Activated B cell treated with CpG ODN at 0.5 μM for 24 hours (primary cell): Measurements from ENCODE around the gene ARL13B. TPM values are rescaled to one million over a fixed set of nuclear protein-coding genes. Genes with fewer than 3 reads are reported as not detected.

Experiments
- ATAC-seq: fragments of 200-7000 bp; cut with Tn5 transposase; one replicate; pipeline ENCODE4 v1.10.0; 2021; ENCODE audit warnings: low read depth, mild to moderate bottlenecking, moderate library complexity
- CTCF ChIA-PET: fragments of 350-600 bp; sonication (Branson Sonifier 250); formaldehyde crosslinking; loops from one replicate; lab custom pipeline; 2021; ENCODE audit warnings: antibody characterized with exemption; lab: Charles Lee
- POLR2A ChIA-PET: fragments of 350-600 bp; sonication (Branson Sonifier 250); formaldehyde crosslinking; loops from one replicate; lab custom pipeline; 2021; ENCODE audit warnings: antibody characterized with exemption; lab: Charles Lee
- DNase-seq: peaks from one replicate; pipeline ENCODE4 v3.0.0; 2022
- H3K27ac Mint-ChIP-seq: one replicate; pipeline ENCODE4 v1.8.0; 2020; ENCODE audit warnings: mixed read lengths
- H3K27me3 Mint-ChIP-seq: one replicate; pipeline ENCODE4 v1.8.0; 2021; ENCODE audit warnings: mixed read lengths
- H3K36me3 Mint-ChIP-seq: one replicate; pipeline ENCODE4 v1.8.0; 2021; ENCODE audit warnings: low read depth, mixed read lengths
- H3K4me1 Mint-ChIP-seq: one replicate; pipeline ENCODE4 v1.8.0; 2021; ENCODE audit warnings: mixed read lengths
- H3K4me3 Mint-ChIP-seq: one replicate; pipeline ENCODE4 v1.8.0; 2020; ENCODE audit warnings: mild to moderate bottlenecking, mixed read lengths
- H3K9me3 Mint-ChIP-seq: one replicate; pipeline ENCODE4 v1.8.0; 2020; ENCODE audit warnings: mixed read lengths
- CTCF ChIP-seq: fragments of 200-600 bp; IDR thresholded peaks from one replicate; pipeline ENCODE4 v1.8.0; 2022; ENCODE audit warnings: antibody characterized with exemption, mild to moderate bottlenecking
- intact Hi-C: fragments of 100-400 bp; cut with micrococcal nuclease; formaldehyde crosslinking; loops from one replicate; pipeline ENCODE4 v1.15.1; 2024
- total RNA-seq: library from RNA; stranded (reverse); gene quantifications from 2 replicates; pipeline ENCODE4 v1.2.3, GENCODE V29; 2022

The ARL13B gene
- total RNA-seq, 1 donor from 2014 or later = 12.1 TPM

GRCh38 chr3:94092086-94092485 lies 112.1 kb downstream of the ARL13B start:
- no peak for DNase-seq
- Mint-ChIP-seq H3K9me3 (no peaks in the 10 kb centered on the region), H3K27me3 (no peaks in the 10 kb centered on the region), H3K4me1 (no peaks in the 10 kb centered on the region), H3K36me3 (peaks cover 75% of the 10 kb centered on the region), H3K4me3 (no peak overlapping the region), H3K27ac (no peak overlapping the region)
- POLR2A ChIA-PET = no interaction called here
- intact Hi-C loops = no loop called here
- TF ChIP-seq CTCF = no peak
- CTCF ChIA-PET = interaction anchor here (1.2 kb wide), 1 partner anchor 23 kb away, joined by 3 read pairs; no protein-coding TSS in a partner anchor
- ATAC-seq = no peak

- Mint-ChIP-seq H3K4me3 (no peak overlapping the region), H3K27ac (no peak overlapping the region)
- intact Hi-C loops = no loop called here
Measured at GRCh38 chr3:94093151-94093550, 113.2 kb downstream of the ARL13B start.

GRCh38 chr3:94095111-94095510 lies 115.2 kb downstream of the ARL13B start:
- intact Hi-C loops = no loop called here
- POLR2A ChIA-PET = no interaction called here
- no peaks in the 10 kb centered on the region for H3K27me3 Mint-ChIP-seq
- no peaks in the 10 kb centered on the region for H3K9me3 Mint-ChIP-seq
- no peak overlapping the region for H3K4me3 Mint-ChIP-seq
- no peaks in the 10 kb centered on the region for H3K4me1 Mint-ChIP-seq
- H3K36me3 Mint-ChIP-seq = peaks cover 78% of the 10 kb centered on the region
- CTCF ChIA-PET = no interaction called here
- no peak for TF ChIP-seq CTCF
- H3K27ac Mint-ChIP-seq = no peak overlapping the region
- ATAC-seq = no peak
- DNase-seq = no peak

More at GRCh38 chr3:94093151-94093550, 113.2 kb downstream of the ARL13B start:
- ChIA-PET POLR2A (no interaction called here), CTCF (no interaction called here)
- DNase-seq (no peak), ATAC-seq (no peak)
- H3K9me3 Mint-ChIP-seq = no peaks in the 10 kb centered on the region
- H3K27me3 Mint-ChIP-seq = no peaks in the 10 kb centered on the region
- peaks cover 76% of the 10 kb centered on the region for H3K36me3 Mint-ChIP-seq
- H3K4me1 Mint-ChIP-seq = no peaks in the 10 kb centered on the region
- no peak for TF ChIP-seq CTCF

- Mint-ChIP-seq H3K27ac (no peak overlapping the region), H3K4me3 (no peak overlapping the region), H3K4me1 (no peaks in the 10 kb centered on the region), H3K9me3 (no peaks in the 10 kb centered on the region), H3K36me3 (peaks cover 61% of the 10 kb centered on the region), H3K27me3 (no peaks in the 10 kb centered on the region)
- CTCF ChIA-PET = no interaction called here
- ATAC-seq (no peak), DNase-seq (no peak)
- POLR2A ChIA-PET = no interaction called here
- no peak for TF ChIP-seq CTCF
- intact Hi-C loops = no loop called here
Measured at GRCh38 chr3:94098452-94098851, 118.5 kb downstream of the ARL13B start.

GRCh38 chr3:94099311-94099710 lies 119.4 kb downstream of the ARL13B start:
- ATAC-seq = no peak

More at GRCh38 chr3:94099311-94099710, 119.4 kb downstream of the ARL13B start:
- H3K27ac Mint-ChIP-seq = no peak overlapping the region
- H3K27me3 Mint-ChIP-seq = no peaks in the 10 kb centered on the region
- CTCF ChIA-PET = no interaction called here
- TF ChIP-seq CTCF = no peak
- intact Hi-C loops = no loop called here
- no peaks in the 10 kb centered on the region for H3K9me3 Mint-ChIP-seq
- no peak for DNase-seq
- peaks cover 61% of the 10 kb centered on the region for H3K36me3 Mint-ChIP-seq
- POLR2A ChIA-PET = no interaction called here
- H3K4me1 Mint-ChIP-seq = no peaks in the 10 kb centered on the region
- no peak overlapping the region for H3K4me3 Mint-ChIP-seq
